ENCODE results near the gene POTEJ.
"Not testable (repeated sequence)": the region's sequence is repeated elsewhere in the genome, so short reads cannot be mapped to it uniquely, and the experiment has no call there.

POTEJ gene

DNA sequence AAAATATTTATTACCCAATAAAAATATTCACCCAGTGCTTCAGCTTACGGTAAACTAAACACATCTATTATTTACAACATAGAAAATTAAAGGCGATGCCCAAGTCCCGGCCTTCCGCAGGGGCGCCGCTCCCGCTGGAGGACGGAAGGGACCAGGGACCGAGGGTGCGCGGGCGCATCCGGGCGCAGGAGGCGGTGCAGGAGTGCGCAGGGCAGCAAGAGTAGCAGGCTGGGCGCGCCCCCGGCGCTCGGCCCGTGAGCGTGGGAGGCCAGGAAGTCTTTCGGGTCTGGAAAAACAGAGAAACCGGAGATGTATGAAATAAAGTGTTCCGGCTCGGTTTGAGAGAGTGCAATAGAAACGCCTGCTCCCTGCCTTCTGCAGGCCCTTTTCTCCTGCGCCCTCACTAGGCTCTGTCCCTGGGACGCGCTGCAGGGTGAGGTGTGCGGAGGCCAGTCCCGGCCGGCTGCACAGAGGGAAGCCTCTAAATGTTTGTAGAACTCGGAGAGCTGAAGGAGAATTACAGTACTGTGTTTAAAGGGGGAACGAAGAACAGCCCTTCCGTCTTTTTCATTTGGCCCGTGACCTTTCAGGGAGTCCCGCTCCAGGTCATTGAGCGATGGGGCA is 18.3 kb upstream of the POTEJ start:
- not testable (repeated sequence) for H3K4me3 ChIP-seq; H3K27me3 ChIP-seq; H3K4me1 ChIP-seq; H3K9me3 ChIP-seq (replicated peaks in 1 of 11); H3K4me2 ChIP-seq; H3K36me3 ChIP-seq; H3K27ac ChIP-seq; H3K9ac ChIP-seq; H4K20me1 ChIP-seq

DNA sequence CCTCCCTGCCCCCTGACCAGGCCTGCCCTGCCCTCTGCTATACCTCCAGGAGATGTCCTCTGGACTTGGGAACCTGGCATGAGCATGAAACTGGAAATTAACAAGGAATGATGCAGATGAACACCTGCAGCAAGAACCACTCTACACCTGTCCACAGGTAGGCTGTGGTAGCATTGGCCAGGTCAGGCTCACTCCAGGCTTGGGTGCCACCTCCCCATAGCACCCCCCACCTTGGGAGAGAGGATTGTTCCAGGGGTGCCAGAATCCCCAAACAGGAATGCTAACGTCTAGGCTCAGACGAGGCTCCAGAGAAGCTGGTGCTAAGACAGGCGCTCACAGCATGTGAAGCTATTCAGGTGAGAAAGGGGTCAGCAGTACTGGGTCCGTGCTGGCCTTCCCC is 17.2 kb upstream of the POTEJ start:
- H3K4me1 ChIP-seq; H3K27ac ChIP-seq; H3K4me3 ChIP-seq; H3K36me3 ChIP-seq; H3K4me2 ChIP-seq; H4K20me1 ChIP-seq; H3K9me3 ChIP-seq (replicated peaks in 1 of 11); H3K27me3 ChIP-seq; H3K9ac ChIP-seq: not testable (repeated sequence)

DNA sequence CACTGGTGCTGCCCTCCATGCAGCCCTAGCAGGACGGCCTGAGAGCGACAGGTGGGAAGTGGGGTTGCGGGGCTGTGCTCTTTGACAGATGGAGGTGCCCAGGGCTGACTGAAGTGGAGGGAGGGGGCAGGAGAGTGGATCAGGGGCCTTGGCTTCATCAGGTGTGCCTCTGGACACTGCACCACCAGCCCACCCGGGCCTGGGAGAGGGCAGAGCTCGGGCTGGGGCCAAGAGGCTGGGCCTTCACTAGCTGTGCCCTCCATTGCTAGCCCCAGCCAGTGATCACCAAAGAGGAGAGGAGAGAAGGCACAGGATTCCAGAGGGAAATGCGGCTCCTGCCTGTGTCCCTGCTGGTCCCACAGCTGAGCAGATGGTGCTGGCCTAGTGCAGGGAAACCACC is 14.5 kb upstream of the POTEJ start:
- H3K4me2 ChIP-seq; H3K36me3 ChIP-seq; H3K4me1 ChIP-seq; H3K9me3 ChIP-seq (replicated peaks in 1 of 11); H3K27me3 ChIP-seq; H3K27ac ChIP-seq; H3K9ac ChIP-seq; H3K4me3 ChIP-seq; H4K20me1 ChIP-seq: not testable (repeated sequence)

DNA sequence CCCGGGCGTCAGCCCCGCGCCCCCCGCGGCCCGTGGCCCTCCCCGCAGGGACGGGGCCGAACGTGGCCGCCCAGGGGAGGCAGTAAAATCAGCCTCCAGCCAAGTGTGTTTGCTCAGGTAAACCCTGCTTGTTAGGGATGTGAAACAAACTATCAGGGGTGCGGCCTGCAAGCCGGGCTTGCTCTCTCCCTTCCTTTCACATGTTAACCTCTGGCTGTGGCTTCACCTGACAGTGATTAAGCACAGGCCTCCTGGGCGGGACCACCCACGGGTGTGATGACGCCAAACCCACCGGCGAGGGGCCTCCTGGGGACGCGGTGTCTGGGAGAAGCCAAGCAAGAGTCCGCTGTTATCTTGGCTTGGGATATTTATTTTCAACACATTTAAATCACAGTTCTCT is 13.2 kb upstream of the POTEJ start:
- not testable (repeated sequence) for H3K9me3 ChIP-seq (replicated peaks in 1 of 11); H3K4me1 ChIP-seq; H3K36me3 ChIP-seq; H3K4me2 ChIP-seq; H4K20me1 ChIP-seq; H3K4me3 ChIP-seq; H3K27ac ChIP-seq; H3K9ac ChIP-seq; H3K27me3 ChIP-seq

DNA sequence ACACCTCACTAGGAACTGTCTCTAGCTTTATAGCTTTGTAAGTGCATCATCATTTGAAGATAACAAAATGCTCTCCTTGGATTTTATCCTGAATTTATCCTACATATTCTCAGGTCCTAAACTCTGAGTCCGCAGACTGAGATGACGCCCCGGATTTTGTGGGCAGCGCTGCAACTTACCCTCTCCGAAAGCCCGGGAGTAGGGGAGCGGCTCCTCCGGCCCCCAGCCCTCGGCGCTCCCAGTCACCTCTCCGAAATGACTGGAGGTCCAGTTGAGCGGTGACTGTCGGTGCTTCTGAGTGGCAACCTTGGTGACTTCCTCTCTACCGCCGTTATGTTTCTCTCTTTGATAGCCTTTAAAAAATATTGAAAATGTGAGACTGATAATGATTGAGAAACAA is 12.8 kb upstream of the POTEJ start:
- H3K27me3 ChIP-seq; H3K4me2 ChIP-seq; H3K9ac ChIP-seq; H3K4me1 ChIP-seq; H3K36me3 ChIP-seq; H4K20me1 ChIP-seq; H3K27ac ChIP-seq; H3K9me3 ChIP-seq (replicated peaks in 1 of 11); H3K4me3 ChIP-seq: not testable (repeated sequence)

DNA sequence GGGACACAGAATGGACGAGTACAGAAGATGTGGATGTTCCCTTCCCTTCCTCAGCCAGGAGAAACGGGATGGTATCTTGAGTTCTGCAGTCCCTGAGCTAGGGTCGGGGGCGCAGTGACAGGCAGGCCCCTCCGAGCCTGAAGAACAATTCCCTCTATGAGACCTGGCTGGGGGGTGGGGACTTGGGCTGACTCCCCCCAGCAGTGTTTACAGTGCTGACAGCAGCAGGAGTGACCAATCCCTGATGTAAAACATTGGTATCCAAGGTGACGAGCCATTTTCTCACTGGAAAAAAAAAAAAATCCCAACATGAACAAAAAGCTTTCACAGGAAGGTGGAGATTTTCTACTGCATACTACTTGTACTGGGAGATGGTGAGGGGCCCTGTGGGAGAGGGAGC is 11.8 kb upstream of the POTEJ start, which contains the start of gene CFC1:
CFC1 (minus strand) TSS at position 183 of the 400 bp plus-strand sequence. CDS start 288 bp downstream, outside the sequence.
- not testable (repeated sequence) for H3K9me3 ChIP-seq (replicated peaks in 1 of 11); H3K36me3 ChIP-seq; H3K9ac ChIP-seq; H3K4me3 ChIP-seq; H4K20me1 ChIP-seq; H3K4me2 ChIP-seq; H3K4me1 ChIP-seq; H3K27ac ChIP-seq; H3K27me3 ChIP-seq

DNA sequence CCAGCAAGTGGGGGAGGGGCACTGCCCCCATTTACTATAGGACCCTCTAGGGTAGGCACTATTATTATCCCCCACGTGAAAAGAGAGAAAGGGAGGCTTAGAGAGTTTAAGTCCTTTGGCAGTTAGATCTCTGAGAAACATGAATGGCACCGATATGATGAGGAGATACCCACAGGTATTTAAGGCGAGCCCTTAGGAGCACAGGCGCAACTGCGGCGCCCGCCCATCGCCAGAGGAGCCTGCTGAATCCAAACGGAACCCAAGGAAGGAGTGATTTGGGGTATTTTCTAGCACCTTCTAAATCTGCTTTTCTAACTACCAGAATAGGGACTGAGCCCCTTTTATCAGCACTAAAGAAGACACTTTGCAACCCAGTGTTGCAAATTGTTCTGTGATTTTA is 11.3 kb upstream of the POTEJ start:
- not testable (repeated sequence) for H3K27me3 ChIP-seq; H3K27ac ChIP-seq; H3K4me3 ChIP-seq; H3K9me3 ChIP-seq (replicated peaks in 1 of 11); H3K4me1 ChIP-seq; H4K20me1 ChIP-seq; H3K4me2 ChIP-seq; H3K36me3 ChIP-seq; H3K9ac ChIP-seq

DNA sequence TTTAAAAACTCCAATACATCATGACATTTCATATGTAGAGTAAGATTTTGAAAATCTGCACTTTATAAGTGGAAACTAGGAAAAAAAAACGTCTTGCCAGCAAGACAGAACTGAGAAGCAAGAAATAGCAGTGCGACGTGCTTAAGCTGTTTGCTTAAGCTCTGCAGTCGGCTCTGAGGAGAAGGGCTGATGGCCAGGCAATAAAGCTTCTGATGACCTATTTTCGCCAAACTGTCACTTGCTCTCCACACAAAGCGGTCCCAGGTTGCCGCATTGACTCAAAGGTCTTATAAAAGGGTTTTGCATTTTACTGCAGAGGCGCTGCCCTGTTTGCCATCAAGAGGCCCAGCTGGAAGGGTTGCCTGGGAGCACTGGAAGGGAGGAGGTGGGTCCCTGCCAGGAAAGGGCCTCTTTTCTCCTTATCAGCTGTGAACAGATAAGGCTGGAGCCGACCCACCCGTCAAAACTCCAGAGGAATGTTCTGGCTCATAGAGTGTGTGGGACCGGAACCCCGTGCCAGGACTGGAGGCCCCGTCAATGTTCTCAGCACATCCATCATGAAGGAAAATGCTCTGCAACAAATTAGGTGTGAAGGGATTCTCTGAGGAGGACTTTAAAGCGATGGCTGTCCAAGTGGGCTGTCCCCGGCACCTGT is 9.5 kb upstream of the POTEJ start:
- not testable (repeated sequence) for H3K9ac ChIP-seq; H3K27ac ChIP-seq; H3K4me1 ChIP-seq; H3K36me3 ChIP-seq; H3K9me3 ChIP-seq (replicated peaks in 1 of 11); H3K27me3 ChIP-seq; H4K20me1 ChIP-seq; H3K4me3 ChIP-seq; H3K4me2 ChIP-seq

- not testable (repeated sequence) for H3K27ac ChIP-seq; H3K36me3 ChIP-seq; H3K27me3 ChIP-seq; H4K20me1 ChIP-seq; H3K4me2 ChIP-seq; H3K4me1 ChIP-seq; H3K9ac ChIP-seq; H3K9me3 ChIP-seq (replicated peaks in 1 of 11); H3K4me3 ChIP-seq
These were observed 2.8 kb upstream of the POTEJ start for GRCh38 chr2:130608276-130609001.

DNA sequence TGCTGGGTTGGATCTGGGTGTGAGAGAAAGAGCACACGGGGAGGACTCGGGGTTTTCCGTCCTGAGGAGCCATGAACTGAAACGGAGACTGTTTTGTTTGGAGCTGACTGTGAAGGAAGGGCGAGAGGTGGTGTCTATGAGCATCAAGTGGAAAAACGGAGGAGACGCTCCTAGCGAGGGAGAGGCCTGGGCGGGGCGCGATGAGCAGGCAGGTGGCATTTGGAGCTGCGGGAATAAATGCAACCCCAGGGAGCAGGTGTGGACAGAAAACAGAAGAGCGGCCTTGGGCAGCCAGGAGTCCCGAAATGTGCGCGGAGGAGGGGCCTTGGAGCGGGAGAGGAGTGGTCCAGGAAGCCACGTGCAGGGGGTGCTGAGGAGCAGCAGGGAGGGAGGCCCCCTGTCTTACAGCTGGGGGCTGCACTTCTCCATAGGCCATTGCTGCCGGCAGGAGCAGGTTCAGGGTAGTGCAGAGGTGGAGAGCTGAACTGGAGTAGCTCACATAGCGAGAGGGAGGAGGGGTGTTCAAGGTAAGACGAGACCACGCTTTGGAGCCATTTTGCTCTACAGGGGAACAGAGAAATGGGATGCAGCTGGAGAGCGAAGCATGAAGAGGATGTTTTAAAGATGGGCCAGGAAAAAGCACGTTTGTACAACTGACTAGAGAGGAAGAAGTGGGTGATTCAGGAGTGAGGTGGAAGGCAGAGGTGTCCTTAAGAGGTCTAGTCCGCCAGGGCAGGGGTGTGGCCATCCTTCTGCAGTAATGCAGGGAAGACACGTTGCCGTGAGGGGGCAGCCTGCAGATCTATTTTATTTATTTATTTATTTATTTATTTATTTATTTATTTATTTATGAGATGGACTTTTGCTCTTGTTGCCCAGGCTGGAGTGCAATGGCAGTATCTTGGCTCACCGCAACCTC is 2.0 kb upstream of the POTEJ start:
- not testable (repeated sequence) for H3K36me3 ChIP-seq; H3K4me1 ChIP-seq; H3K9me3 ChIP-seq (replicated peaks in 1 of 11); H3K4me3 ChIP-seq; H3K27ac ChIP-seq; H4K20me1 ChIP-seq; H3K9ac ChIP-seq; H3K27me3 ChIP-seq; H3K4me2 ChIP-seq

DNA sequence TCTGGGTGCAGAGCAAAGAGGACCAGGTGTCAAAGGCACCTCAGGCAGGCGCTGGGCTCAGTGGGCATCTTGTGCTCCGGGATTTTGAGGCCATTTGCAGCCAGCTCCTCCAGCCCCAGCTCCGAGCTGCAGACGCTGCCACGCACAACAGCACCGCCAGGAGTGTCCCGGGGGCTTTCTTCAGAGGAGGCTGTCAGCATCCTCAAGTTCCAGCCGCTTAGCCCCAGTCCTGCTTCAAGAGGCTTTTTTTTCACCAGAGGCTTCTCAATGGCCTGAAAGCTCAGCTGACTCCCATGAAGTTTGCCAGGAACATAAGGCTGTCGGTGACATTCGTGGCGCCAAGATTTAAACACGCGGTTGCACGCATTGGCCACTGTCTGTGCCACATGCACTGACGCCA is 754 bp upstream of the POTEJ start:
- not testable (repeated sequence) for H3K9ac ChIP-seq; H3K9me3 ChIP-seq (replicated peaks in 1 of 11); H4K20me1 ChIP-seq; H3K4me3 ChIP-seq; H3K27ac ChIP-seq; H3K36me3 ChIP-seq; H3K27me3 ChIP-seq; H3K4me2 ChIP-seq; H3K4me1 ChIP-seq

DNA sequence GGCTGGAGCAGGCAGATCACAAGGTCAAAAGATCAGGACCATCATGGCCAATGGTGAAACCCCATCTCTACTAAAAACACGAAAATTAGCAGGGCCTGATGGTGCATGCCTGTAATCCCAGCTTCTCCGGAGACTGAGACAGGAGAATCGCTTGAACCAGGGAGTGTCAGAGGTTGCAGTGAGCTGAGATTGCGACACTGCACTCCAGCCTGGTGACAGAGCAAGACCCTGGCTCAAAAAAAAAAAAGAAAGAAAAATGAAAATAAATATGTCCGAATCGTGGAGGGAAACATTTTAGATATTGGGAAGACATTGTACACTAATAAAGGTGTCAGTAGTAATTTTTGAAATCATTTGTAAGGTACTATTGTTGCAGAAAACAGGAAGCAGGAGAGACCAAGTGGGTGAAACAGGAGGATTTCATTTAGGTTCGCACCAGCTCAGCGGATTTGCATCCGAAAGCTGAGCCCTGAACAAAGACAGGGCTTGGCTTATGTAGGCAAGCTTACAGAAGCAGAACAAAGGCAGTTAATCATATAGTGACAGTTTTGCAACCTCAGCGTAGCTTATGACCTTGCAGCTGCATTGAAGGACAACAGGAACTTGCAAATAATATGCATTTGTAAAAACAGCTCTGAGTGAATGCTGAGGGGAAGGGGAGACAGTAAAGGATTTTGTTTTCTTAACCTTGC is 17.7 kb downstream of the POTEJ start:
- not testable (repeated sequence) for H3K27ac ChIP-seq; H3K4me2 ChIP-seq; H4K20me1 ChIP-seq; H3K9me3 ChIP-seq (replicated peaks in 1 of 11); H3K36me3 ChIP-seq; H3K4me1 ChIP-seq; H3K4me3 ChIP-seq; H3K27me3 ChIP-seq; H3K9ac ChIP-seq

DNA sequence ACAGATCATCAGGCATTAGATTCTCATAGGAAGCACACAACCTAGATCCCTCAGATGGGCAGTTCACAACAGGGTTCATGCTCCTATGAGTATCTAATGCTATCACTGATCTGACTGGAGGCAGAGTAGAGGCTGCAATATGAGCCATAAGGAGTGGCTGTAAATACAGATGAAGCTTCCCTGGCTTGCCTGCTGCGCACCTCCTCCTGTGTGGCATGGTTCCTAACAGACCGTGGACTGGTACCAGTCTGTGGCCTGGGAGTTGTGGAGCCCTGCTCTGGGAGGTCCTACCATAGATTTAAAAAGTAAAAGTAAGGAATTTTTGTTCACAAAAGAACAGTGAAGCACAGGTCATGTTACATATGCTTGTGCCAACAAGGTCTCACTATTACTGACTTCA is 27.7 kb downstream of the POTEJ start:
- not testable (repeated sequence) for H4K20me1 ChIP-seq; H3K4me2 ChIP-seq; H3K4me1 ChIP-seq; H3K9me3 ChIP-seq (replicated peaks in 1 of 11); H3K9ac ChIP-seq; H3K4me3 ChIP-seq; H3K36me3 ChIP-seq; H3K27ac ChIP-seq; H3K27me3 ChIP-seq

Data from BLaER1 treated with 17β-estradiol and CSF1 and Interleukin-3, amounts not matched to agents 10 nM and 100 nM (cell line).